Measurements from ENCODE around the gene TTYH3. TPM values are rescaled to one million over a fixed set of nuclear protein-coding genes. Genes with fewer than 3 reads are reported as not detected.

The TTYH3 gene
- total and polyA plus RNA-seq, 7 experiments from 2014 or later: 0.53 to 115 (median 18.1) TPM

DNA sequence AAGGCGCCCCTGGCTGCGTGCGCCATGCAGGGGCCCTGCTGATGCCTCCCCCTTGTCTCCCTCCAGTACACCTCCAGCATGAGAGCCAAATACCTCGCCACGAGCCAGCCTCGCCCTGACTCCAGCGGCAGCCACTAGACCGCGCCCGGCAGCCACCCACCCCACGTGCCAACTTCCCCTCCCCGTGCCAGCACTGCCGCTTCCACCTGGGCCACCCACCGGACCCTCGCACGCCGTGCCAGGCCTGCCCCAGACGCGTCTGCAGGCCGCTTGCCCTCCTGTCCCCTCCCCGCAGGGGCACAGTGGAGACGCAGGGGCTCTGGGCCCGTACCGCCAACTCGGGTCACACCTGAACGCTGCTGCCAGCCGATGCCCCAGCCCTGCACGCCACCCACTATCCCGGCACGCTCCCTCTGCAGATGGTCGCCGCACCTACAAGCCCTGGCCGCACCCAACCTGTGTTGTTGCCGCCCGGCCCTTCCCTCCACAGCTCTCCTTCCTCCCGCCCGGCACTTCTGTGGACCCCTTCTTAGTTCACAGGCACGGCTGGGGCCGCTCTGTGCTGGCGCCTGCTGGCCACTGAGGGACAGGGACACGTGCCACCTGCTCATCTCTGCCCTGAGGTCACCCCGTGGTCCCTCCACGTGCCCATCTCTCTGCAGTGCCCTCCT is 30.0 kb downstream of the TTYH3 start:
- DNase-seq: no peak

DNA sequence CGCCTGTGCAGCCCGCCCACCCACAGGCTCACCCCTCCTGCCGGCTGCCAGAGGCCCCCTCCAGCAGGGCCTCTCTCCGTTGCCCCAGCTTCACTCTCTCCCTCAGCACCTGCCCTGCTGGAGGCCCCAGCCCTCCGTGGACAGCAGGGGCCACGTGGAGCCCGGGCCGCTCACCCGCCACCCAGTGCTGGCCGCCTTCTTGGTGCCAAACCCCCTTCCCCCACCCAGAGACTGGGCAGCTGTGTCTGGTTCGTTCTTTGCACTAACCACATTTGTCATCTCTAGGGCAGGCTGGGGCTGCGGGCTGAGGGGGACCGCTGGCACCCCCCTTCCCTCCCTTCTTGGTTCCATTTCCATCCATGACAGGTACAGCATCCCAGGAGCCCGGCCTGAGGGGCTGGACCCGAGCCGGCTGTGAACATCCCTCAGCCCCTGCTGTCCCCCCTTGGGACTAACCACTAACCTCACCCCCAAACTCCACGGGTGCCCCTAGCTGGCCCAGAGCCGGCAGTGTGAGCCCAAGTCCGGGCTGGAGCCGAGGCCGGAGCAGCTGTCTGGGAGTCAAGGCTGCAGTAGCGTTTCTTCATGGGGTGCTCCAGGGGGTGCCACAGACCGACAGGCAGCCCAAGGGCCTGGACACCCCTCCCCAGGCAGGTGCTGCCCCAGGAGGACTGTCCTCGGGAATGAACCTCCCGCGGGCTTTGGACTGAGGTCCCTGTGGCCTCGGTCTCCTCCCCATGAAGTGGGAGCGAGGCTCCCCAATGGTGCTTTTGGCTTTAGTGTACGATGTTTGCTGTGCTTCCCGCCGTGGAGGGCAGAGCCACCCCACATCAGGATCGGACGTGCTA is 30.7 kb downstream of the TTYH3 start:
- CTCF ChIA-PET: no interaction called here

More for the DNA sequence above, 30.0 kb downstream of the TTYH3 start:
- Mint-ChIP-seq H3K9me3 (peaks cover 0 to 3% (median 0%) of the 10 kb centered on the region in 11 donors), H3K27ac (no peak overlapping the region), H3K4me1 (peaks cover 0 to 4% (median 0%) of the 10 kb centered on the region in 7 donors), H3K27me3 (no peaks in the 10 kb centered on the region), H3K4me3 (no peak overlapping the region), H3K36me3 (peaks cover 3 to 6% (median 5%) of the 10 kb centered on the region in 5 donors)
- no peak for ATAC-seq
- Histone ChIP-seq H3K36me3 (ENCODE audit: control insufficient read depth in 2 of 3, insufficient read depth in 3 of 3, low read length in 3 of 3) (peaks cover 0 to 7% (median 0%) of the 10 kb centered on the region in 3 experiments), H3K4me1 (ENCODE audit: control insufficient read depth in 2 of 2, insufficient read depth in 2 of 2, low read length in 2 of 2) (no peaks in the 10 kb centered on the region), H3K27ac (ENCODE audit: low read depth, low read length) (no peak overlapping the region), H3K4me3 (ENCODE audit: low read length) (no peak overlapping the region), H3K27me3 (ENCODE audit: control insufficient read depth in 2 of 2, insufficient read depth in 2 of 2, low read length in 2 of 2) (no peaks in the 10 kb centered on the region), H3K9me3 (ENCODE audit: control insufficient read depth in 2 of 3, low read length in 3 of 3) (no peaks in the 10 kb centered on the region)
- CTCF ChIA-PET: no interaction called here
- intact Hi-C loops (cut with micrococcal nuclease): no loop called here
- POLR2A ChIA-PET: no interaction called here

DNA sequence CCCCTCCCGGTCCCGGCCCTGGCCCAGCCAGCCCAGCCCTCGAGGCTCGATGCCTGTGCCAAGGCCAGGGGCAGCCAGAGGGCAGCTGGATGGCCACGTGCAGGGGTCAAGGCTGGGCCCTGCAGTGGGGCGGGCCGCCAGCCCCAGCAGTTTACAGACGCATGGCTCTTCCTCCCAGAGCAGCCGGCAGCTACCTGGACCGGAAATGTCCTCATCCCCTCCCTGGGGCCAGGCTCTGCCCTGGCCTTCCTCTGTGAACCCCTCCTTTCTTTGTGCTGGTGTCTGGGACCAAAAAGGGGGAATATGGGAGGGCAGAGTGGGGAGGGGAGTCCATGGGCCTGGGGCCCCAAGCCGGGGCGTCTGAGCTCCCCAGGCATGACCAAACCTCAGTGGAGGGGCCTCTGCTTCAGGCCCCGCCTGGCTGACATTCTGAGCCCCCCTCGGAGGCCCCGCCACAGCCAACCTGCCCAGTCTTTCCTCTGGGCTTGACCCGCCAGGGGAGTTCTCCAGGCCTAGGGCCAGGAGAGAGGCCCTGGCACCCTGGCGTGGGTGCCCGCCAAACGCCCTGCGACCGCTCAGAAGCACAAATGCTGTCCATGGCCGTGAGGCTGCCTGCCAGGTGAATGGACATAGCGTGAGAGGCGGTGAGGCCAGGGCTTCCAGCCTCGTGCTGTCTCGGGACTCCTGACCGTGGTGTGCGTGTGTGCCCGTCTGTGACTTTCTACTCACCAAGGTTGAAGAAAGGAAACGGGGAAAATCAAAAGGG is 31.5 kb downstream of the TTYH3 start:
- Mint-ChIP-seq H3K4me3 (no peak overlapping the region), H3K27me3 (peaks cover 0 to 8% (median 3%) of the 10 kb centered on the region in 5 donors), H3K4me1 (peaks cover 0 to 5% (median 0%) of the 10 kb centered on the region in 7 donors), H3K27ac (peak overlapping the region in 1 of 9 donors; percentile 78), H3K36me3 (no peaks in the 10 kb centered on the region), H3K9me3 (no peaks in the 10 kb centered on the region)
- Histone ChIP-seq H3K4me1 (ENCODE audit: control insufficient read depth in 2 of 2, insufficient read depth in 2 of 2, low read length in 2 of 2) (no peaks in the 10 kb centered on the region), H3K27ac (ENCODE audit: low read depth, low read length) (no peak overlapping the region), H3K9me3 (ENCODE audit: control insufficient read depth in 2 of 3, low read length in 3 of 3) (no peaks in the 10 kb centered on the region), H3K36me3 (ENCODE audit: control insufficient read depth in 2 of 3, insufficient read depth in 3 of 3, low read length in 3 of 3) (peaks cover 0 to 2% (median 0%) of the 10 kb centered on the region in 3 experiments), H3K4me3 (ENCODE audit: low read length) (no peak overlapping the region), H3K27me3 (ENCODE audit: control insufficient read depth in 2 of 2, insufficient read depth in 2 of 2, low read length in 2 of 2) (no peaks in the 10 kb centered on the region)
- intact Hi-C loops (cut with micrococcal nuclease): no loop called here
- ChIA-PET CTCF (no interaction called here), POLR2A (no interaction called here)
- DNase-seq (no peak), ATAC-seq (no peak)

More for the DNA sequence above, 30.7 kb downstream of the TTYH3 start:
- intact Hi-C loops (cut with micrococcal nuclease): no loop called here
- no peaks in the 10 kb centered on the region for H3K9me3 Mint-ChIP-seq
- H3K27me3 Mint-ChIP-seq: peaks cover 0 to 4% (median 0%) of the 10 kb centered on the region in 5 donors
- H3K9me3 ChIP-seq (ENCODE audit: control insufficient read depth in 2 of 3, low read length in 3 of 3): no peaks in the 10 kb centered on the region
- DNase-seq (no peak), ATAC-seq (no peak)
- no peak overlapping the region for H3K4me3 Mint-ChIP-seq
- POLR2A ChIA-PET: no interaction called here
- H3K27me3 ChIP-seq (ENCODE audit: control insufficient read depth in 2 of 2, insufficient read depth in 2 of 2, low read length in 2 of 2): no peaks in the 10 kb centered on the region
- no peak overlapping the region for H3K27ac Mint-ChIP-seq
- no peaks in the 10 kb centered on the region for H3K4me1 ChIP-seq (ENCODE audit: control insufficient read depth in 2 of 2, insufficient read depth in 2 of 2, low read length in 2 of 2)
- peaks cover 0 to 4% (median 0%) of the 10 kb centered on the region in 7 donors for H3K4me1 Mint-ChIP-seq
- peaks cover 0 to 7% (median 0%) of the 10 kb centered on the region in 3 experiments for H3K36me3 ChIP-seq (ENCODE audit: control insufficient read depth in 2 of 3, insufficient read depth in 3 of 3, low read length in 3 of 3)
- no peak overlapping the region for H3K27ac ChIP-seq (ENCODE audit: low read depth, low read length)
- H3K4me3 ChIP-seq (ENCODE audit: low read length): no peak overlapping the region
- H3K36me3 Mint-ChIP-seq: no peaks in the 10 kb centered on the region

DNA sequence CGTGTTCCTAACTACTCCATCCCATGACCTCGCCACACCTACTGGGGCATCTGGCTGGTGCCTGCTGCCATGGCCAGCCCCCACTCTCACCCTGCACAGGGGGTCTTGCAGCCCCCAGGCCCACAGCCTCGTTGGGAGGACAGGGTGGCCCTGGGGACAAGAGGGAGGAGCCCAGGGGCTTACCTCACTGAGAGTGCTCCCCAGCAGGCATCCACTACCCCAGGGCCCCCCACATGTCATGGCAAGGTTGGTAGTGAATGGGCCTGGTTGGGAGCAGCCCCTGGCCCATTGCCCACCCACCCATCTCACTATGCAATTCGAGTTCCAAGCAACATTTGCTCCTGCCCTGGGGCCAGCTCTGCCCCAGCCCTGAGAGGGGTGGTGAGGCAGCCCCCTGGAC is 32.2 kb downstream of the TTYH3 start:
- ATAC-seq: no peak
- ChIA-PET CTCF (no interaction called here), POLR2A (no interaction called here)

DNA sequence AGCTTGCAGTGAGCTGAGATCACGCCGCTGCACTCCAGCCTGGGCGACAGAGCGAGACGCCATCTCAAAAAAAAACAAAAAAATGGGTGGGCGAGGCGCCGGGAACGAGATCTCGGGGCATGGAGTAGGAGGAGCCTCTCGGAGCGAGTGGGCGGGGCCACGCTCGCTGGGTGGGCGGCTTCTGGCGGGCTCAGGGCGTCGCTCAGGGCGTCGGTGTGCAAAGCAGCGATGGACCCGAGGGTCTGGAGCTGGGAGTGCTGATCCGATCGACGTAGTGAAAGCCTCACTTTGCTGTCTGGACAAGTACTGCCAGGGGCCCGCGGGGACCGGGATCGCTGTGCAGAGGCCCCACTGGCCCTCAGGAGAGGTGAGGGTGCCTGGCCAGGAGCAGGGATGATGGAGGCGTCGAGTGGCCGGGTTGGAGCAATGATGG is 33.6 kb downstream of the TTYH3 start:
- no peak for DNase-seq
- Histone ChIP-seq H3K36me3 (ENCODE audit: control insufficient read depth in 2 of 3, insufficient read depth in 3 of 3, low read length in 3 of 3) (no peaks in the 10 kb centered on the region), H3K27me3 (ENCODE audit: control insufficient read depth in 2 of 2, insufficient read depth in 2 of 2, low read length in 2 of 2) (no peaks in the 10 kb centered on the region), H3K9me3 (ENCODE audit: control insufficient read depth in 2 of 3, low read length in 3 of 3) (no peaks in the 10 kb centered on the region), H3K4me3 (ENCODE audit: low read length) (no peak overlapping the region), H3K4me1 (ENCODE audit: control insufficient read depth in 2 of 2, insufficient read depth in 2 of 2, low read length in 2 of 2) (no peaks in the 10 kb centered on the region), H3K27ac (ENCODE audit: low read depth, low read length) (no peak overlapping the region)
- H3K27me3 Mint-ChIP-seq: peaks cover 0 to 15% (median 4%) of the 10 kb centered on the region in 5 donors
- H3K36me3 Mint-ChIP-seq: no peaks in the 10 kb centered on the region
- no peak overlapping the region for H3K27ac Mint-ChIP-seq
- no peak overlapping the region for H3K4me3 Mint-ChIP-seq
- H3K9me3 Mint-ChIP-seq: no peaks in the 10 kb centered on the region
- POLR2A ChIA-PET: no interaction called here
- CTCF ChIA-PET: interaction anchor here (0.9 kb wide), 1 partner anchor 45 kb away, joined by 3 read pairs; no protein-coding TSS in a partner anchor
- ATAC-seq: no peak
- H3K4me1 Mint-ChIP-seq: peaks cover 0 to 6% (median 0%) of the 10 kb centered on the region in 7 donors
- intact Hi-C loops (cut with micrococcal nuclease): no loop called here

More for the DNA sequence above, 32.2 kb downstream of the TTYH3 start:
- intact Hi-C loops (cut with micrococcal nuclease): no loop called here
- Histone ChIP-seq H3K9me3 (ENCODE audit: control insufficient read depth in 2 of 3, low read length in 3 of 3) (no peaks in the 10 kb centered on the region), H3K27me3 (ENCODE audit: control insufficient read depth in 2 of 2, insufficient read depth in 2 of 2, low read length in 2 of 2) (no peaks in the 10 kb centered on the region), H3K36me3 (ENCODE audit: control insufficient read depth in 2 of 3, insufficient read depth in 3 of 3, low read length in 3 of 3) (no peaks in the 10 kb centered on the region), H3K4me3 (ENCODE audit: low read length) (no peak overlapping the region), H3K27ac (ENCODE audit: low read depth, low read length) (no peak overlapping the region), H3K4me1 (ENCODE audit: control insufficient read depth in 2 of 2, insufficient read depth in 2 of 2, low read length in 2 of 2) (no peaks in the 10 kb centered on the region)
- H3K27me3 Mint-ChIP-seq: peaks cover 0 to 8% (median 4%) of the 10 kb centered on the region in 5 donors
- H3K4me1 Mint-ChIP-seq: peaks cover 0 to 5% (median 0%) of the 10 kb centered on the region in 7 donors
- H3K27ac Mint-ChIP-seq: no peak overlapping the region
- no peaks in the 10 kb centered on the region for H3K9me3 Mint-ChIP-seq
- no peaks in the 10 kb centered on the region for H3K36me3 Mint-ChIP-seq
- DNase-seq: no peak
- no peak overlapping the region for H3K4me3 Mint-ChIP-seq

DNA sequence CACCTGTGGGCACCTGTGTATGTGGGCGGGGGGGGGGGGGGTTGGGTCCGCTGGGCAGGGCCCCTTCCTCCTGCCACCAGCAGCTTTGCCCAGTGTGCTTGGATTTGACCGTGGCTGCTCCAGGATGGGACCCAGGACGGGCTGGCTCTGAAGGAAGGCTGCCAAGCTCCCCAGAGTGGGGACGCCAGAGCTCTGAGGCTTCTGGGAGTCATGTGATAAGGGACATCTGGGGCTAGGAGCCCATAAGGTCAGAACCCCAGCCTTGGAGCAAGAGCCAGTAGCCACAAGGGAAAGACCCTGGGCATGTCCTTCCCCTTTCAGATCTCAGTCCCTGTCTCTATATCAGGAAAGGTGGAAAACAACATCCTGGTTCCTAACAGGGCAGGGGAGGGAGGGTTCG is 34.4 kb downstream of the TTYH3 start:
- H3K27ac ChIP-seq (ENCODE audit: low read depth, low read length): no peak overlapping the region
- no peaks in the 10 kb centered on the region for H3K27me3 ChIP-seq (ENCODE audit: control insufficient read depth in 2 of 2, insufficient read depth in 2 of 2, low read length in 2 of 2)
- Mint-ChIP-seq H3K27ac (no peak overlapping the region), H3K36me3 (no peaks in the 10 kb centered on the region), H3K9me3 (no peaks in the 10 kb centered on the region), H3K27me3 (peaks cover 0 to 20% (median 4%) of the 10 kb centered on the region in 5 donors), H3K4me3 (no peak overlapping the region), H3K4me1 (peaks cover 0 to 13% (median 4%) of the 10 kb centered on the region in 7 donors)
- ChIA-PET CTCF (interaction anchor here (0.9 kb wide), 1 partner anchor 44 kb away, joined by 3 read pairs; no protein-coding TSS in a partner anchor), POLR2A (no interaction called here)
- ATAC-seq (no peak), DNase-seq (no peak)
- H3K36me3 ChIP-seq (ENCODE audit: control insufficient read depth in 2 of 3, insufficient read depth in 3 of 3, low read length in 3 of 3): no peaks in the 10 kb centered on the region
- no peak overlapping the region for H3K4me3 ChIP-seq (ENCODE audit: low read length)
- no peaks in the 10 kb centered on the region for H3K9me3 ChIP-seq (ENCODE audit: control insufficient read depth in 2 of 3, low read length in 3 of 3)
- intact Hi-C loops (cut with micrococcal nuclease): no loop called here
- peaks cover 4 to 5% of the 10 kb centered on the region in 2 donors for H3K4me1 ChIP-seq (ENCODE audit: control insufficient read depth in 2 of 2, insufficient read depth in 2 of 2, low read length in 2 of 2)

Measured in naive thymus-derived CD4-positive, alpha-beta T cell (primary cell).